Heart right ventricle (tissue), 16 donors: ENCODE data around the gene AQP1. TPM values are rescaled to one million over a fixed set of nuclear protein-coding genes. Genes with fewer than 3 reads are reported as not detected.
A peak's percentile ranks its signal among the peaks of the same experiment; 100 is the strongest.

Source experiments
- ATAC-seq, 8 donors: fragments of 200-7000 bp; cut with Tn5 transposase; one replicate each; pipeline ENCODE4 v1.9.1; 2020; ENCODE audit warnings: mild to moderate bottlenecking in 8 of 8, moderate library complexity in 8 of 8, moderate number of reproducible peaks in 1 of 8
- DNase-seq, 2 donors: peaks; one replicate each; pipeline ENCODE4 v3.0.0-alpha.2; 2020
- H3K27ac ChIP-seq, 10 donors: fragments of 200-600 bp; sonication (generic) in 2 of 10; one replicate each; pipeline versions ENCODE4 v1.5.0 to v1.8.0; 2020 to 2022; ENCODE audit warnings: mild to moderate bottlenecking in 3 of 10
- H3K27me3 ChIP-seq, 7 donors: fragments of 200-600 bp; one replicate each; pipeline ENCODE4 v1.8.0; 2021 to 2022; ENCODE audit warnings: mild to moderate bottlenecking in 2 of 7
- H3K36me3 ChIP-seq, 9 donors: fragments of 200-600 bp; sonication (generic) in 1 of 9; one replicate each; pipeline versions ENCODE4 v1.5.0 to v1.8.0; 2020 to 2022; ENCODE audit warnings: mild to moderate bottlenecking in 2 of 9
- H3K4me1 ChIP-seq, 9 donors: fragments of 200-600 bp; sonication (generic) in 1 of 9; one replicate each; pipeline versions ENCODE4 v1.5.0 to v1.8.0; 2020 to 2022; ENCODE audit warnings: mild to moderate bottlenecking in 4 of 9
- H3K4me3 ChIP-seq, 10 donors: fragments of 200-600 bp; sonication (generic) in 2 of 10; one replicate each; pipeline versions ENCODE4 v1.5.0 to v1.8.0; 2020 to 2022; ENCODE audit warnings: mild to moderate bottlenecking in 7 of 10, moderate library complexity in 2 of 10
- H3K9me3 ChIP-seq, 11 donors: fragments of 200-600 bp in 10 of 11; sonication (generic) in 2 of 11; one replicate each; pipeline versions ENCODE4 v1.5.0 to v1.8.0; 2013 to 2022; ENCODE audit warnings: mild to moderate bottlenecking in 2 of 11, control low read depth in 1 of 11, moderate library complexity in 1 of 11
- WGBS, 2 donors: extraction: QIAGEN DNeasy Blood & Tissue Kit; methylation state at CpG; one replicate each; pipeline ENCODE4 v1.1.7; 2013; ENCODE audit warnings: inconsistent platforms in 1 of 2; 5-methylcytosine and 5-hydroxymethylcytosine counted together
- intact Hi-C, 10 donors: fragments of 100-400 bp; cut with DNase I; formaldehyde crosslinking; loops; one replicate each; pipeline versions ENCODE4 v1.11.1 to v1.14.2; 2022
- polyA plus RNA-seq, 2 donors: library from polyadenylated mRNA; stranded (reverse); fragments of 200-250 nt; gene quantifications; one replicate each; pipeline ENCODE4 v1.2.3, GENCODE V29; 2013
- total RNA-seq, 10 donors: library from RNA; stranded (reverse); fragmentation: NEBNext Ultra II Directional in 3 of 10; extraction: Animal tissue kit (Norgen Biotek cat#: 25700) in 3 of 10; gene quantifications; one replicate each; pipeline versions ENCODE4 v1.2.1 to v1.2.4, GENCODE V29; 2021 to 2023
- TF ChIP-seq, protein P1 (sequence below), 9 donors: fragments of 200-600 bp; sonication (generic) in 2 of 9; IDR thresholded peaks; one replicate each; pipeline versions ENCODE4 v1.5.0 to v1.8.0; 2021 to 2022; ENCODE audit warnings: antibody characterized with exemption in 9 of 9, mild to moderate bottlenecking in 5 of 9, moderate library complexity in 1 of 9
- donor health status: Arrhythmogenic right ventricular cardiomyopathy.
- donor health status: ischemic (EF 13 %, LVEDD 7.1; RV severe dilation, severe dysfunction).
- donor health status: healthy with polysubstance abuse.
- donor health status: DM: no; HTN: yes; CAD: no.
- donor health status: DM: no; HTN: no; CAD: no.
- donor health status: ischemic (EF 25% LVEDD 6.9; RV normal size, moderate dysfunction).
- donor health status: ischemic (EF 25% LVEDD 5.7; RV mildly dilated, moderate dysfunction).
- donor health status: healthy.
- donor health status: DM: yes; HTN: yes; CAD: no.
- donor health status: Ischemic cardiomyopathy.
- donor health status: ischemic (EF 35%, LVEDD 5.7; RV mildly dilated, moderate dysfunction).
- donor health status: nonischemic (EF 11% LVEDD 7.7; RV severe dilation, severe dysfunction).
- donor health status: DM: yes; HTN: yes; CAD: no.
- donor health status: PGD.
- donor health status: ischemic (EF 29% LVEDD 5.4; RV normal size, mild dysfunction).
- donor health status: nonischemic (EF 23%, LVEDD 6.1; RV moderate dilation, normal function).

Gene AQP1
- total and polyA plus RNA-seq, 12 donors: 101 to 274 (median 182) TPM

DNA sequence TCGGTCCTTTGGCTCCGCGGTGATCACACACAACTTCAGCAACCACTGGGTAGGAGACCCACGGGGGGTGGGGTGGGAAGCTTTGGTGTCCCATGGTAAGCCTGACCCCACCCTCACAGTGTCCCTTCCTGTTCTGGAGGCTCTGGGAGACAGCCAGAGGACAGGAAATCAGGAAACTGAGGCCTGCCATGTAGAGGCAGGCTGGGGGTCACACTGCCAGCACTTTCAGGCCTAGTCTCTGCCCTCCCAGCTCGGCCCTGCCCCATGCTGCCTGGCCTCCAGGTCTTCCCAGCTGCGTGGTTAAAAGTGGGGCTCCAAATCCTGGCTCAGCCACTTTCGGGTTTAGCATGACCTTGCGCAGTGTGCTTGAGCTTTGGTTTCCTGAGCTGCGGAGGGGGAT, 10.9 kb downstream of the AQP1 start:
- WGBS, 2 donors: 81 to 85% methylated on average over 9 of the region's 9 CpGs
- H3K27ac ChIP-seq: peak overlapping the region in 9 of 10 donors; percentile 75 to 91 (median 86)
- H3K9me3 ChIP-seq: peaks cover 0 to 8% (median 0%) of the 10 kb centered on the region in 11 donors
- ATAC-seq: no peak
- TF ChIP-seq, protein P1, sequence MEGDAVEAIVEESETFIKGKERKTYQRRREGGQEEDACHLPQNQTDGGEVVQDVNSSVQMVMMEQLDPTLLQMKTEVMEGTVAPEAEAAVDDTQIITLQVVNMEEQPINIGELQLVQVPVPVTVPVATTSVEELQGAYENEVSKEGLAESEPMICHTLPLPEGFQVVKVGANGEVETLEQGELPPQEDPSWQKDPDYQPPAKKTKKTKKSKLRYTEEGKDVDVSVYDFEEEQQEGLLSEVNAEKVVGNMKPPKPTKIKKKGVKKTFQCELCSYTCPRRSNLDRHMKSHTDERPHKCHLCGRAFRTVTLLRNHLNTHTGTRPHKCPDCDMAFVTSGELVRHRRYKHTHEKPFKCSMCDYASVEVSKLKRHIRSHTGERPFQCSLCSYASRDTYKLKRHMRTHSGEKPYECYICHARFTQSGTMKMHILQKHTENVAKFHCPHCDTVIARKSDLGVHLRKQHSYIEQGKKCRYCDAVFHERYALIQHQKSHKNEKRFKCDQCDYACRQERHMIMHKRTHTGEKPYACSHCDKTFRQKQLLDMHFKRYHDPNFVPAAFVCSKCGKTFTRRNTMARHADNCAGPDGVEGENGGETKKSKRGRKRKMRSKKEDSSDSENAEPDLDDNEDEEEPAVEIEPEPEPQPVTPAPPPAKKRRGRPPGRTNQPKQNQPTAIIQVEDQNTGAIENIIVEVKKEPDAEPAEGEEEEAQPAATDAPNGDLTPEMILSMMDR (IDR thresholded peaks at IDR 0.05): no peak
- no peaks in the 10 kb centered on the region for H3K27me3 ChIP-seq
- peaks cover 33 to 55% (median 50%) of the 10 kb centered on the region in 9 donors for H3K4me1 ChIP-seq
- H3K4me3 ChIP-seq: no peak overlapping the region
- peak in 1 of 2 donors; percentile 3 for DNase-seq
- peaks cover 0 to 51% (median 17%) of the 10 kb centered on the region in 9 donors for H3K36me3 ChIP-seq
- intact Hi-C loops: no loop called here

GRCh38 chr7:30923009-30923773, 11.5 kb downstream of the AQP1 start:
- TF ChIP-seq, protein P1 (IDR thresholded peaks at IDR 0.05): no peak
- peak overlapping the region in 7 of 10 donors; percentile 83 to 91 (median 87) for H3K27ac ChIP-seq
- H3K9me3 ChIP-seq: peaks cover 0 to 8% (median 0%) of the 10 kb centered on the region in 11 donors
- ATAC-seq: no peak
- H3K4me1 ChIP-seq: peaks cover 33 to 49% (median 47%) of the 10 kb centered on the region in 9 donors
- intact Hi-C loops: no loop called here
- no peaks in the 10 kb centered on the region for H3K27me3 ChIP-seq
- H3K36me3 ChIP-seq: peaks cover 0 to 51% (median 17%) of the 10 kb centered on the region in 9 donors
- 92 to 93% methylated on average over 18 to 19 of the region's 19 CpGs for WGBS, 2 donors
- no peak overlapping the region for H3K4me3 ChIP-seq
- peak; percentile 3 to 9 for DNase-seq

- Histone ChIP-seq H3K9me3 (peaks cover 0 to 8% (median 0%) of the 10 kb centered on the region in 11 donors), H3K27me3 (no peaks in the 10 kb centered on the region), H3K27ac (peak overlapping the region in 2 of 10 donors; percentile 44 to 52), H3K36me3 (peaks cover 0 to 51% (median 17%) of the 10 kb centered on the region in 9 donors), H3K4me1 (peaks cover 27 to 42% (median 40%) of the 10 kb centered on the region in 9 donors), H3K4me3 (no peak overlapping the region)
- ATAC-seq (no peak), DNase-seq (peak; percentile 3 to 6)
- TF ChIP-seq, protein P1 (IDR thresholded peaks at IDR 0.05): no peak
- intact Hi-C loops: no loop called here
- WGBS, 2 donors: 84 to 85% methylated on average over 13 of the region's 13 CpGs
Measured at GRCh38 chr7:30923774-30924413, 12.2 kb downstream of the AQP1 start.

GRCh38 chr7:30924624-30925023, 13.0 kb downstream of the AQP1 start:
- Histone ChIP-seq H3K36me3 (peaks cover 0 to 51% (median 17%) of the 10 kb centered on the region in 9 donors), H3K27me3 (no peaks in the 10 kb centered on the region), H3K4me1 (peaks cover 25 to 35% (median 33%) of the 10 kb centered on the region in 9 donors), H3K9me3 (peaks cover 0 to 8% (median 0%) of the 10 kb centered on the region in 11 donors), H3K27ac (peak overlapping the region in 1 of 10 donors; percentile 44), H3K4me3 (no peak overlapping the region)
- TF ChIP-seq, protein P1 (IDR thresholded peaks at IDR 0.05): no peak
- DNase-seq (no peak), ATAC-seq (no peak)
- intact Hi-C loops: no loop called here
